ENCODE data around the gene SLC35F3.
"Not testable (repeated sequence)": the region's sequence is repeated elsewhere in the genome, so short reads cannot be mapped to it uniquely, and the experiment has no call there.

SLC35F3 gene

DNA sequence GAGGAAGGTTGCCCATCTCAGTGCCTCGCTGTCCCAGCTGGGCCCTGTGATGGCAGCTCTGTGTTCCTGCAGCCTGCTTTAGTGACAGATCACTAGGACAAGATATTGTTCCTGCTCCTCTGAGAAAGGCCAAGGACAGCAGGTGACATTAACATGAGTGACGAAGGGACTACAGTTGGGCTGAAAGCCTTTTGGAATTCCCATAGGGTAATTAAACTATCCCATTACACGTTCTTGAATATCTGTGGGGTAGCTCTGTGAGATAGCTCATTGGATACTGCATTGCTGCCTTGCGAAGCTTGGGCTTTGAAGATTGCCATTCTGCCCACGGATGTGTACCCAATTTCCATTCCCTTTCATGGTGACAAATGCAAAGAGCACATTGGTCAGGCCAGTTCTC, 390.6 kb downstream of the SLC35F3 start:
- TF ChIP-seq CTCF (IDR thresholded peaks at IDR 0.05; ENCODE audit: low read depth, low read length) = no peak
- DNase-seq (ENCODE audit: extremely low read depth, low read depth) = no peak

GRCh38 chr1:234295626-234296025, 391.1 kb downstream of the SLC35F3 start:
- DNase-seq (ENCODE audit: extremely low read depth, low read depth) = no peak
- TF ChIP-seq CTCF (IDR thresholded peaks at IDR 0.05; ENCODE audit: low read depth, low read length) = no peak

DNA sequence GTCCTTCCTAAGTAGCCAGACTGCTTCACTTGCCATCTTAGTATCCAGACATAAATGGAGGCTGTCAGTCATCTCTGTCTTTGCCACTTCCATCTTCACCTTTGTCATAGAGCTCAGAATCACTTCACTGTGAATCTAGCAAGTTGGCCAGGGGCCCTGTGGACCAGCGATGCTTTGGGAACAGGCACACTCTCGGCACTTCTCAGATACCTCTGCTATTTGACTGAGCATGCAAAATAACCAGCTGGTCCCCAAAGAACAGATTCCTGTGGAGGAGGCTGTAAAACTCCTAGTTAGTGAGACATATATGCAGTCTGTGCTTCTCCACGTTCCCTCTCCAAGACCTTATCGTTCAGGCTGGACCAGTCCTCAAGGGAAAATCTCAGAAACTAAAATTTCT, 392.0 kb downstream of the SLC35F3 start:
- DNase-seq (ENCODE audit: extremely low read depth, low read depth) = no peak
- TF ChIP-seq CTCF (IDR thresholded peaks at IDR 0.05; ENCODE audit: low read depth, low read length) = no peak

DNA sequence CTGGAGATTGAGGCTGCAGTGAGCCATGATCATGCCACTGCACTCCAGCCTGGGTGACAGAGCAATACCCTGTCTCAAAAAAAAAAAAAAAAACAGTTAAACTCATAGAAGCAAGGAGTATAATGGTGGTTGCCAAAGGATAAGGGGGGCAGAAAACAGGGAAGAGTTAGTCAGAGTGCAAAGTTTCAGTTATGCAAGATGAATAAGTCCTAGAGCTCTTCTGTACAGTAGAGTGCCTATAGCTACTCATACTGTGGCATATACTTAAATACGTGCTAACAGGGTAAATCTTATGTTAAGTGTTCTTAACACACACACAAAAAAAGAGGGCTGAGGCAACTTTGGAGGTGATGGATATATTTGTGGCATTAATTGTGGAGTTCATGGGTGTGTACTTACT, 393.2 kb downstream of the SLC35F3 start:
- DNase-seq (ENCODE audit: extremely low read depth, low read depth) = no peak
- no peak for TF ChIP-seq CTCF (IDR thresholded peaks at IDR 0.05; ENCODE audit: low read depth, low read length)

DNA sequence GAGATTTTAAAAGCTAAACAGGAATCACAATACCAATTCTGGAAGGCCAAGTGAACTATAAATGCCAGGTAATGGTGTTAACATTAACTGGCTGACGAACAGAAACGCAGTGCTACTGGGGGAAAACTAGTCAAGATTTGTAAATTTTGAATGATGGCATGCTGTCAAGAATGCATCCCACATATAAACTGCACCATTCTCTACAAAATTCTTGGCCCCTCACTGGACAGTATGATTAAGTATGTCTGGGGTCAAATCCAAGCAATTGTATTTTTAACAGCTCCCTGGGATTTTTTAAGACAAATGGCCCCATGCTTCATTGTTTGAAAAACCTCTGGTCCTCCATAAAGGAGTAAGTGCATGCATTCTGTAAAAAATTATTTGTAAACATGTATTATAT, 395.6 kb downstream of the SLC35F3 start:
- no peak for DNase-seq (ENCODE audit: extremely low read depth, low read depth)
- TF ChIP-seq CTCF (IDR thresholded peaks at IDR 0.05; ENCODE audit: low read depth, low read length) = no peak

GRCh38 chr1:234301663-234302062, 397.2 kb downstream of the SLC35F3 start:
- not testable (repeated sequence) for DNase-seq (ENCODE audit: extremely low read depth, low read depth)

DNA sequence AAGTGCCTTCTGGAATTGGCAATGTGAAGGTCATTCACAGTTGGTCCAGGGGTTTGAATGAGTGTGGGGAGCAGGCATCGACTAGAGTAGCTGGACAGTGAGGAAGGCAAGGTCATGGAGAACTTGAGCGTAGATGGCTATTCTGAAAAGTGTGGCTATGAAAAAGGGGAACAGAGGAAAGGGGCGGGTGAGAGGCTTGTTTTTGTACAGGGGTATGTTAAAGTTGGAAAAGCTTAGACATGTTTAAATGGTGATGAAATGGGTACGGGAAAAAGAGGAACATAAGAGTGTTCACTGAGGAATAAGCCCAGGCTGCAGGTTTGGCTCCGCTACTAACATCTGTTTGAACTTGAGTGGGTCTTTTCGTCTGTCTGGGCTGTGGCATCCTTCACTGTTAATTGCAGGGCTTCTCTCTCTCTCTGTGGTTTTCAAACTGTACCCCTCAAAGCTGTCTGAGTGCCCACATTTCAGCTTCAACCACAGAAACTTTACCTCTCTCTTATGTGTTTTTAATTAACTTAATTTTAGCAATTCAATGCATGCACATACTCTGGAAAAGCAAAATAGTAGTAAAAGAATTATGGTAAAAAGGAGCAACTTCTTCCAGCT, 398.0 kb downstream of the SLC35F3 start:
- no peak for TF ChIP-seq CTCF (IDR thresholded peaks at IDR 0.05; ENCODE audit: low read depth, low read length)
- no peak for DNase-seq (ENCODE audit: extremely low read depth, low read depth)

DNA sequence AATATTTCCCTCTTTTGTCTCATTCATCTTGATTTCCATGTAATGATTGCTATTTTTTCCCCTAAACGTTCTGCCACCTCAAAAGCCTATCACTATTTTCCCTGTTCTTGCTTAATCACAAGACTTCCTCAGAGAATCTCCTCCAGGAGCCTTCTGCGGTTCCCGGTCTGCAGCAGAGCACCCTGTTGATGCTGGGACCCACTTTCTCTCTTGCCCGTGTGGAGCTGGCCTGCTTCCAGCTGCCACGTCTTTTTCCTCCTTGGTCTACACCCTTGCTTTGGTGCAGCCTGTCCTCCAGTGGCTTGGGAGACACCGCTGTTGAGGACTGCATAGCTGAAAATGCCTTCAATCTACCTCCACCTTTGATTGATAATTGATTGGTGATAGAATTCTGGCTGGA, 398.8 kb downstream of the SLC35F3 start:
- no peak for TF ChIP-seq CTCF (IDR thresholded peaks at IDR 0.05; ENCODE audit: low read depth, low read length)
- no peak for DNase-seq (ENCODE audit: extremely low read depth, low read depth)
